Breast epithelium (tissue), 3 donors: ENCODE data around the gene SVEP1.

Experiments used
- POLR2A ChIP-seq: fragments of 450-650 bp; IDR thresholded peaks from one replicate; pipeline ENCODE4 v1.6.1; 2016; ENCODE audit warnings: antibody characterized with exemption, mild to moderate bottlenecking, moderate library complexity
- POLR2AphosphoS5 ChIP-seq, 3 donors: sonication (generic); formaldehyde crosslinking; IDR thresholded peaks; one replicate each; pipeline ENCODE4 v1.6.1; 2017; ENCODE audit warnings: antibody characterized with exemption in 3 of 3
- TF ChIP-seq, protein P1 (sequence below), 3 donors: fragments of 450-650 bp; IDR thresholded peaks; one replicate each; pipeline ENCODE4 v1.5.1; 2016 to 2017; ENCODE audit warnings: antibody characterized with exemption in 3 of 3, mild to moderate bottlenecking in 3 of 3, moderate library complexity in 3 of 3

- TF ChIP-seq, protein P1, sequence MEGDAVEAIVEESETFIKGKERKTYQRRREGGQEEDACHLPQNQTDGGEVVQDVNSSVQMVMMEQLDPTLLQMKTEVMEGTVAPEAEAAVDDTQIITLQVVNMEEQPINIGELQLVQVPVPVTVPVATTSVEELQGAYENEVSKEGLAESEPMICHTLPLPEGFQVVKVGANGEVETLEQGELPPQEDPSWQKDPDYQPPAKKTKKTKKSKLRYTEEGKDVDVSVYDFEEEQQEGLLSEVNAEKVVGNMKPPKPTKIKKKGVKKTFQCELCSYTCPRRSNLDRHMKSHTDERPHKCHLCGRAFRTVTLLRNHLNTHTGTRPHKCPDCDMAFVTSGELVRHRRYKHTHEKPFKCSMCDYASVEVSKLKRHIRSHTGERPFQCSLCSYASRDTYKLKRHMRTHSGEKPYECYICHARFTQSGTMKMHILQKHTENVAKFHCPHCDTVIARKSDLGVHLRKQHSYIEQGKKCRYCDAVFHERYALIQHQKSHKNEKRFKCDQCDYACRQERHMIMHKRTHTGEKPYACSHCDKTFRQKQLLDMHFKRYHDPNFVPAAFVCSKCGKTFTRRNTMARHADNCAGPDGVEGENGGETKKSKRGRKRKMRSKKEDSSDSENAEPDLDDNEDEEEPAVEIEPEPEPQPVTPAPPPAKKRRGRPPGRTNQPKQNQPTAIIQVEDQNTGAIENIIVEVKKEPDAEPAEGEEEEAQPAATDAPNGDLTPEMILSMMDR (IDR thresholded peaks at IDR 0.05), result no peak
- TF ChIP-seq POLR2AphosphoS5 (IDR thresholded peaks at IDR 0.05) (no peak), POLR2A (no peak)
Measured at GRCh38 chr9:110463499-110463898, 116.0 kb downstream of the SVEP1 start.
